Dendritic cell treated with granulocyte-macrophage colony-stimulating factor and Interleukin-4, amounts not matched to agents 40 ng/mL and 50 ng/mL, for 4 days (primary cell): ENCODE results near the gene ZNRF1.
A peak's percentile ranks its signal among the peaks of the same experiment; 100 is the strongest.
"Not testable (repeated sequence)": the region's sequence is repeated elsewhere in the genome, so short reads cannot be mapped to it uniquely, and the experiment has no call there.

ENCODE experiments used
- H3K27ac Mint-ChIP-seq: one replicate; pipeline ENCODE4 v1.8.0; 2022; ENCODE audit warnings: mild to moderate bottlenecking, mixed read lengths
- H3K27me3 Mint-ChIP-seq: one replicate; pipeline ENCODE4 v1.8.0; 2022; ENCODE audit warnings: mild to moderate bottlenecking, mixed read lengths
- H3K36me3 Mint-ChIP-seq: one replicate; pipeline ENCODE4 v1.8.0; 2022; ENCODE audit warnings: low read depth, mixed read lengths
- H3K4me1 Mint-ChIP-seq: one replicate; pipeline ENCODE4 v1.8.0; 2022; ENCODE audit warnings: low read depth, mixed read lengths
- H3K4me3 Mint-ChIP-seq: one replicate; pipeline ENCODE4 v1.8.0; 2022; ENCODE audit warnings: mild to moderate bottlenecking, moderate library complexity, mixed read lengths
- H3K9me3 Mint-ChIP-seq: one replicate; pipeline ENCODE4 v1.8.0; 2022; ENCODE audit warnings: mixed read lengths
- intact Hi-C: fragments of 100-400 bp; cut with micrococcal nuclease; formaldehyde crosslinking; loops from one replicate; pipeline ENCODE4 v1.15.0; 2022

The ZNRF1 gene

DNA sequence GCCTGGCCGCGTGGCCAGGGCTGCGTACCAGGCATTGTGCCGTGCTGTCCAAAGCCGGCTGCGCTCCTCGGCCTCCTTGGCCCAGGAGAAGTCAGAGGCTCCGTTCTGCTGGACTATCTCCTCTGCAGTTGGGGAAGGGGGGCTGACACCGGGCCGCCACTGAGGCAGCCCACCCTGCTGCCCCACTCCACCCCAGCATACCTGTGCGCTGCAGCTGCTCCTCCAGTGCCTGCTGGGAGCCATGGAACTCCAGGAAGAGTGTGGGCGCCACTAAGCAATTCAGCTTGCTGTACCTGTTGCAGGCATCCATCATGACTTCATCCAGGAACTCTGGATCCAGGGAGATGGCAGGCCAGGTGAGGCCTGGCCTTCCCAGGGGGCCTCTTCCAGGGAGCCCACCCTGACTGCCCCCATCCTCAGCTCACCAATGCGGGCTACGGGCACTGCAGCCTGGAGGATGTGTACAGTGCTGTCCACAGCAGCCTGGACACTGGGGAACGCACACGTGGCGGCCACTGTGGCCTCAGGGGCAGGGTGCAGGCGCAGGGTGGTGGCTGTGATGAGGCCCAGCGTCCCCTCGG, 114.8 kb downstream of the ZNRF1 start:
- peaks cover 28% of the 10 kb centered on the region for H3K36me3 Mint-ChIP-seq
- no peaks in the 10 kb centered on the region for H3K9me3 Mint-ChIP-seq
- peaks cover 61% of the 10 kb centered on the region for H3K4me1 Mint-ChIP-seq
- H3K27ac Mint-ChIP-seq = no peak overlapping the region
- peaks cover 34% of the 10 kb centered on the region for H3K27me3 Mint-ChIP-seq
- intact Hi-C loops = loop anchor here (5.0 kb wide), 1 partner anchor 301 kb away; no protein-coding TSS in a partner anchor
- H3K4me3 Mint-ChIP-seq = no peak overlapping the region

DNA sequence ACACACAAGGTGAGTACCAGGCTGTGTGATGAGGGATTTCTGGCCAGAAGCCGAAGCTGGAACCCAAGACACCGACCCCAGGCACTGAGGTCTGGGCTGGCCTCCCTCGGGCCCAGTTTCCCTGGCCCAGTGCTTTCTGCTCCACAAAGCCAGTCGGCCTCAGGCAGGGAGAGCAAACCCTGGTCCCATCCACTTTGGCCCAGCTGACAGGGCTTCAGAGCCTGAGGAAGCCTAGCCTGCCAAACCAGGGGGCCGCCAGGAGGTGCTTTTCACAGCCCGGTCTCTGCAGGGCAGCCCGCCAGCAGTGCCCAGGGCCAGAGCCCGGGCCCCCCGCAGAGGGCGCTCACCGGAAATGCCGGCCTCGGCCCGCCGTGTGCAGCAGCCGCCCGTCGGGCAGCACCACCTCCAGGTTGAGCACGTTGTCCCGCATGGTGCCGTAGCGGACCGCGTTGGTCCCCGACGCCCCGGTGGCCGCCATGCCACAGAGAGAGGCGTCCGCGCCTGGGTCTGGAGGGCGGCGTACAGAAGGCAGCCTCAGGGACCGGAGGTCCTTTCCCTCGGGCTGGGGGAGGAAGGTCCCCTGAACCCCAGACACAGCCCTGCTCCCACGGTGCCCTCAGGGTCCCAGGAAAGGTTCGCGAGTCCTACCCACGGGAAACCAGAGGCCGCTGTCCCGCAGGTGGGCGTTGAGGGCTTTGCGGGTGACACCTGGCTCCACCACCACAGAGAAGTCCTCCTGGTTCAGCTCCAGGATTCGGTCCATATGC, 115.5 kb downstream of the ZNRF1 start:
- Mint-ChIP-seq H3K27ac (no peak overlapping the region), H3K4me3 (no peak overlapping the region), H3K36me3 (peaks cover 28% of the 10 kb centered on the region), H3K4me1 (peaks cover 54% of the 10 kb centered on the region), H3K9me3 (no peaks in the 10 kb centered on the region), H3K27me3 (peaks cover 34% of the 10 kb centered on the region)
- intact Hi-C loops = loop anchor here (5.0 kb wide), 1 partner anchor 302 kb away; no protein-coding TSS in a partner anchor

DNA sequence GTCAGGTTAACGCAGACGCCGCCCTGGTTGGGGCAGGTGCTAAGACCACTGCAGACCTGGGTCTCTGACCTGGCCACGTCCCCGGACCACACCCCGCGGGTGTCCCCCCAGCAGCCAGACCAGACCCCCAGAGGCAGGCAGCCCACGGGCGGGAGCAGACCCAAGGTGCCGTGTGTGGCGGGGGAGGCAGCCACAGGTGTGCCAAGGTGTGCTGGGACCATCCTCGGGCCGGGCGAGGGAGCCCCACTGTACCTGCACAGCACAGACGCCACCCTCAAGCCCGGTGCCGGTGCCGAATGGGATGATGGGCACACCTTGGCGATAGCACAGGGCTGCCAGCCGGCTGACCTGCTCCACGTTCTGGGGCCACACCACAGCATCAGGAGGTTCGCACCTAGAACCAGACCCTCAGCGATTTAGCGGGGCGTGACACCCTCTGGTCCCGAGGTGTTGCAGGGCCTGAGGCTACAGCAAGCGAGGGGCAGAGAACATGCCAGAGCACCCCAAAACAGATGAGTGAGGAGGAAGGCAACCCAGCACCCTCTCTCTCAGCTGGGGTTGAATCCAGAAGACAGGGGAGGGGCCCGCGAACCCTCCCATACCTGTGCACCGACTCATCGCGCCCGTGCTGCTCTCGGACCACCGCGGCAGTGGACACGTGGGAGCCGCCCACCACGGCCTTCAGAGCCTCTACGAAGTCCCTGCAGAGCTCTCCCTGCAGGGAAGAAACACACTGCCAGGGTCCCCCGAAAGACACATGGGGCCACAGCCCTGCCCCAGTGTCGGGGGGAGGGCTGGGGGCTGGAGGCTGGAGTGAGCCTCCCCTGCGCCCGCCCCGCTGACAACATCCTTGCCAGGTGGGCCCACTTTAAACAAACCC, 116.4 kb downstream of the ZNRF1 start:
- Mint-ChIP-seq H3K4me3 (peak overlapping the region; percentile 86), H3K27me3 (peaks cover 34% of the 10 kb centered on the region), H3K4me1 (peaks cover 45% of the 10 kb centered on the region), H3K9me3 (no peaks in the 10 kb centered on the region), H3K36me3 (peaks cover 28% of the 10 kb centered on the region), H3K27ac (peak overlapping the region; percentile 81)
- intact Hi-C loops = loop anchor here (5.0 kb wide), 1 partner anchor 303 kb away; no protein-coding TSS in a partner anchor

DNA sequence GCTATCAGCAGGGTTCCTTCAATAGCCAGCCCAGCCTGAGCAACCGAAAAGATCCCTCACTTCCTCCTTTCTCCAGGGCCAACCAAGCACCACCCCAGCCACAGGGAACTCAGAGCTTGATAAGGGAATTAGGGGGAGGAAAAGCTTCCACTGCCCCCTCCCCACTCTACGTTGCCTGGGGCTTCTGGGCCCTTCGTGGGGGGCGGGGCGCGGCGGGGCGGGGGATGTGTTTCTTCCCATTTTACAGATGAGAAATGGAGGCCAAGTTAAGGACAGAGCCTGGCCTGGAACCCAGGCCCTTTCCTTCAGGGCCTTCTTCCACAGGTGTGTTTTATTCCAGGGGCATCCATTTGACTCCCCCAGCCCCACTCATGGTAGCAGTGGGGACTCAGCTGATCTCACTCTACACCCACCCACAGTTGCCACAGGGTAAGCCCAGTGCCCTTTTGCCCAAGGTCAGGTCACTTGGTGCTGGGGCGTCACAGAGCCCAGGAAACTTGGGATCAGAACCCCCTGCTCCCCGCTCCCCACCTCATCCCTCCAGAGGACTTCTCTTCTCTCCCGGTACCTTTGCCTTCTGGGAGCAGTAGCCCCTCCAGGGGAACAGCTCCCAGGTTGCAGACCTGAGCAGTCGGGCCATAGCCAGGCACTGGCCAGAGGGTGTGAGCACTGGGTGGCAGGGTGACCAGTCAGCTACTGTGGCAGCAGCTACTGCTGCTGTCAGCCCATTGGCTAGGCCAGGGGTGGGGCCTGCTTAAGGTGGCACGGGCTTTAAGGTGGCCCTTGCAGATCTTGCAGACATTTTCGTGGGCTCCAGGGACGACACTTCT, 117.5 kb downstream of the ZNRF1 start, which contains the start of gene LDHD:
LDHD (minus strand) TSS at position 700 of the 830 bp plus-strand sequence; CDS start at position 640, 60 bp downstream.
- peak within 1 kb of the TSS; percentile 86 for H3K4me3 Mint-ChIP-seq
- H3K36me3 Mint-ChIP-seq = peaks cover 28% of the 10 kb centered on the region
- H3K27me3 Mint-ChIP-seq = peaks cover 33% of the 10 kb centered on the region
- peak within 1 kb of the TSS; percentile 81 for H3K27ac Mint-ChIP-seq
- H3K9me3 Mint-ChIP-seq = peaks cover 5% of the 10 kb centered on the region
- peaks cover 34% of the 10 kb centered on the region for H3K4me1 Mint-ChIP-seq
- intact Hi-C loops = loop anchor here (2.0 kb wide), 1 partner anchor 33 kb away; the partner anchor contains the start of gene ZFP1

DNA sequence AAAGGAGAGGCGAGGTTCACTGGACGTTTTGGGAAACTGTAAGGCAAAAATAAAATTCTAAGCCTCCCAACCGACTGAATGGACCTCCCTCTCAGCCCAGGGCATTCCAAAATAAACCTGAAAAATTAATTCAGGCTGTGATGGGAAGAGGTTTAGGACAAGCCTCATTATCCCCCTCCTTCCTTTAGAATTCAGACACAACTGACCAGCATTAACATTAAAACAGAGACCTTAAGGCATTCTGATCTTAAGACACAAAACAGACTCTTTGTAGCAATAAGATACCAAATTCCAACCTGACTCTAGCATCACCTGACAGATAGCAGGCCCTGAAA, 118.1 kb downstream of the ZNRF1 start:
- Mint-ChIP-seq H3K27me3 (peaks cover 27% of the 10 kb centered on the region), H3K27ac (peak overlapping the region; percentile 81), H3K4me1 (peaks cover 29% of the 10 kb centered on the region), H3K4me3 (no peak overlapping the region), H3K9me3 (peaks cover 11% of the 10 kb centered on the region), H3K36me3 (peaks cover 28% of the 10 kb centered on the region)
- intact Hi-C loops = loop anchor here (2.0 kb wide), 1 partner anchor 32 kb away; the partner anchor contains the start of gene ZFP1

DNA sequence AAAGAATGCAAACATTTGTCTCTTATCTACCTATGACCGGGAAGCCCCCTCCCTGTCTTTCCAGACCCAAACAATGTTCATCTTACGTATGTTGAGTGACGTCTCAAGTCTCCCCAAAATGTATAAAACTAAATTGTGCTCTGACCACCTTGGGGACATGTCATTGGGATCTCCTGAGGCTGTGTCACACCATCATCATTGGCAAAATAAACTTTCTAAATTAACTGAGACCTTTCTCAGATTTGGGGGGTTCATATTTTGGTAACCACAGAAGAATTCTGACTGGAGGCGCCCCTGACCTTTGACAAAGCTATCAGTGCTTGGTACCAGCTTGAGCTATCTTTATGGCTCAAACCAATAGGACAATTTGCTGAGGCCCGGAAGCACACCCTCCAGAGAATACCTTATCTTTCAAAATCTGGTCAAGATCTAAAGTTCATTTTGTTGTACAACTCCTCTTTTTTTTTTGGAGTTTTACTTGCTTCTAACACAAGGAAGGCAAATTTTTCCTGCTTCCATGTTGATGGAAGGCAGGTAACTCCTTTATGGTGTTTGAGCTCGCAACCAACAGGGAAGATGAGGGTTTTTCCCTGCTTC, 120.2 kb downstream of the ZNRF1 start:
- Mint-ChIP-seq H3K4me1 (peaks cover 14% of the 10 kb centered on the region), H3K36me3 (peaks cover 8% of the 10 kb centered on the region), H3K27me3 (peaks cover 8% of the 10 kb centered on the region), H3K4me3 (no peak overlapping the region), H3K9me3 (peaks cover 19% of the 10 kb centered on the region), H3K27ac (no peak overlapping the region)
- intact Hi-C loops = no loop called here

DNA sequence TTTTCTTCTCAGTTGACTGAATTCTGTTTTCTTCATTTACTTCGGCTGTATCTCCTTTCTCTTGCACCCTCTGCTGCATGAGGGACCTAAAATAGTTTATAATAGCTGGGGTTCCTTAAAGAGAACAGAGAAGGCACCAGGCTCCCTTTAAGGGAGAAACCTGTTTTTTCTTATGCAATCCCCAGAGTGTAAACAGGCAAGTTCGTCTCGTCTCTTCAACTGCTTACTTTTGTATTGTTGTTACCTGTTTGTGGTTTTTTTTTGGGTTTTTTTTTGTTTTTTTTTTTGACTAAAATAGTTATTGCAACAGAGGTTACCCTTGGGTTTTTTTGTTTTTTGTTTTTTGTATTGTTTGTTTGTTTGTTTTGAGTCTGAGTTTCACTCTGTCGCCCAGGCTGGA, 121.4 kb downstream of the ZNRF1 start:
- H3K9me3 Mint-ChIP-seq = peaks cover 19% of the 10 kb centered on the region
- peaks cover 3% of the 10 kb centered on the region for H3K27me3 Mint-ChIP-seq
- peaks cover 14% of the 10 kb centered on the region for H3K4me1 Mint-ChIP-seq
- H3K4me3 Mint-ChIP-seq = no peak overlapping the region
- intact Hi-C loops = no loop called here
- H3K36me3 Mint-ChIP-seq = no peaks in the 10 kb centered on the region
- H3K27ac Mint-ChIP-seq = no peak overlapping the region

DNA sequence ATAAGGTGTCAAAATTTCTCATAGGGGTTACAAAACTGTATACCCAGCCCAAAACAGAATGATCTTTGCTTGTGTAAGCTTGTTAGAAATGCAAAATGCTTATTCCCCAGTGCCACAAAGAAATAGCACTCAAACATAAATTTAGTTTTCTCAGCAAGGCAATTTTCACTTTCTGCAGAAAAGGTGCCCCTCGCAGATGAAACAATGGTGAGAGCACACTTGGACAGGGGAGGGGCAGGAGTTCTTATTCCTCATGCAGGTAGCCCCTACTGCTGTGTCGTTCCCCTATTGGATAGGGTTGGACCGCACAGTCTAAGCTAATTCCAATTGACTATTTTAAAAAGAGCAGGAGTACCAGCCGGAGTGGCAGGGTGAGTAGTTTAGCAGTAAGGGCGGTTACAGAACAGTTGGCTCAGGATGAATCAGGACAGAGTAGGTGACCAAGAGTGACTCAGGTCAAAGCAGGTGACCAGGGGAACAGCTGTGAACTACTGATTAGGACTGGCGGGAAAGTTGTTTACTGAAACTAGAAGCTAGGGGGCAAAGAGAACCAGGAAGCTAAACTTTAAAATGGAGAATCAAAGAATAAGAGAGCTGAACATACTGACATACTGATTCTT, 123.2 kb downstream of the ZNRF1 start:
- no peaks in the 10 kb centered on the region for H3K36me3 Mint-ChIP-seq
- H3K4me3 Mint-ChIP-seq = no peak overlapping the region
- peaks cover 3% of the 10 kb centered on the region for H3K27me3 Mint-ChIP-seq
- H3K27ac Mint-ChIP-seq = no peak overlapping the region
- intact Hi-C loops = no loop called here
- peaks cover 20% of the 10 kb centered on the region for H3K9me3 Mint-ChIP-seq
- no peaks in the 10 kb centered on the region for H3K4me1 Mint-ChIP-seq

DNA sequence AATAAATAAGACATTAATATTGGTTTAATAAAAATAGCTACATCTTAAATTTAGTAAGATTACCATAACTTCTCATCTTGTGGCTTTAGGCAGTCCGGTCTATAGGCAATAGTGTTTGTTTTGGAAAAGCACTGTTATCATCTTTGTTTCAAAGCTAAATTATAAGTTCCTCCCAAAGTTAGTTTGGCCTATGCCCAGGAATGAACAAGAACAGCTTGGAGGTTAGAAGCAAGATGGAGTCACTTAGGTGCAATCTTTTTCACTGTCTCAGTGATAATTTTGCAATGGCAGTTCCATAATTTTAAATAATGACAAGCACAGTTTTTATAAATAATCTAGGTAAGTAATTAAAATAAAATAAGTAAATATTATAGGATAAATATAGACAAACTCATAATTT, 123.8 kb downstream of the ZNRF1 start:
- Mint-ChIP-seq H3K4me1 (no peaks in the 10 kb centered on the region), H3K36me3 (no peaks in the 10 kb centered on the region), H3K9me3 (peaks cover 25% of the 10 kb centered on the region), H3K27ac (no peak overlapping the region), H3K4me3 (no peak overlapping the region), H3K27me3 (peaks cover 4% of the 10 kb centered on the region)
- intact Hi-C loops = no loop called here

DNA sequence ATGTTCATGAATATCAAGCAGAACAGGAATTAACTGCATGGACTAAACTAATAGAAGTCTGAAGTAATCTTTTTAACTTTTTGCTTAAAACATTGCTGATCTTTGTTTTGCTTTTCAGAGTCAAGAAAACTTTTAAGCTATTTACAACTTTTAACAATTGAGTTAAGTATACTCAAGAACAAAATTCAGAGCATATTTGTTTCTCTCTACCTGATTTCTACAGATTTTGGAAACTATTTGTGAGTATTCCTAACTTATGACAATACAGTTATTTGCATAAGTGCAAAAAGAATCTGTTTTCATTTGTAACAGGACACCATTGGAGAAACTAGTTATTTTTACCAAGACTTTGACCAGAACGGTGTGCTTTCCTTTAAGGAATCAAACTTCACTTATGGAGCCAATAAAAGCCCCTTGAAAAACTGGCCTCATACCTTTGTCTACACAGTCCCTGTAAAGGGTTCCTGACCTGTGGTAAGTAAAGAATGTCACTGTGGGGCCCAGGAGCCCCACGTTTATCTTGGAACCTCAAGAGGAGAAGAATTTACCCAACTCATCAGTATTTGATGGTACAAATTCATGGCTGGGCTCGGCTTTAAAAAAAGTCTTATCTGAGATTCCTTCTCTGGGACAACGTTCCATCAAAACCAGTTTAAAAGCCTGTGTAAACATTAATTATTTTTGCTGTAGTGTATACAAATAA, 129.0 kb downstream of the ZNRF1 start:
- Mint-ChIP-seq H3K27me3 (peaks cover 36% of the 10 kb centered on the region), H3K9me3 (peaks cover 7% of the 10 kb centered on the region), H3K36me3 (no peaks in the 10 kb centered on the region), H3K27ac (no peak overlapping the region), H3K4me1 (peaks cover 13% of the 10 kb centered on the region), H3K4me3 (no peak overlapping the region)
- intact Hi-C loops = no loop called here

DNA sequence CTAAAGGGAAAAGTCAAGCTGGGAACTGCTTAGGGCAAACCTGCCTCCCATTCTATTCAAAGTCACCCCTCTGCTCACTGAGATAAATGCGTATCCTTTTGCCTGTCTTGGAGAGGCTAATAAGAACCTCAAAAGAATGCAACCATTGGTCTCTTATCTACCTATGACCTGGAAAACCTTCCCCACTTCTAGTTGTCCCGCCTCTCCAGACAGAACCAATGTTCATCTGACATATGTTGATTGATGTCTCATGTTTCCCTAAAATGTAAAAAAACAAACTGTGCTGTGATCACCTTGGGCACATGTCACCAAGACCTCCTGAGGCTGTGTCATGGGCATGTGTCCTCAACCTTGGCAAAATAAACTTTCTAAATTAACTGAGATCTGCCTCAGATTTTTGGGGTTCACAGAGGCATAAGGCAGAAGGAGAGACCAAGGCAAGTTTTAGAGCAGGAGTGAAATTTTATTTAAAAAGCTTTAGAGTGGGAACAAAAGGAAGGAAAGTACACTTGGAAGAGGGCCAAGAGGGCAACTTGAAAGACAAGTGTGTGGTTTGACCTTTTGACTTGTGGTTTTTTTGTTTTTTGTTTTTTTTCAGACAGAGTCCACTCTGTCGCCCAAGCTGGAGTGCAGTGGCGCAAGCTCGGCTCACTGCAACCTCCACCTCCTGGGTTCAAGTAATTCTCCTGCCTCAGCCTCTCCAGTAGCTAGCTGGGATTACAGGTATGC, 130.8 kb downstream of the ZNRF1 start:
- Mint-ChIP-seq H3K4me1 (peaks cover 13% of the 10 kb centered on the region), H3K27me3 (peaks cover 37% of the 10 kb centered on the region)
- H3K9me3 Mint-ChIP-seq, H3K36me3 Mint-ChIP-seq, H3K4me3 Mint-ChIP-seq, intact Hi-C loops, H3K27ac Mint-ChIP-seq: not testable (repeated sequence)
